Heart left ventricle (tissue), 16 donors: Measurements from ENCODE around the gene PRMT1. TPM values are rescaled to one million over a fixed set of nuclear protein-coding genes. Genes with fewer than 3 reads are reported as not detected.
A peak's percentile ranks its signal among the peaks of the same experiment; 100 is the strongest.

Experiments used
- ATAC-seq, 4 donors: fragments of 200-7000 bp; cut with Tn5 transposase; one replicate each; pipeline ENCODE4 v1.9.1; 2020 to 2022; ENCODE audit warnings: moderate library complexity in 4 of 4, mild to moderate bottlenecking in 3 of 4, moderate number of reproducible peaks in 1 of 4
- DNase-seq, 5 donors: peaks; one replicate each; pipeline ENCODE4 v3.0.0-alpha.2; 2020
- H3K27ac ChIP-seq, 12 donors: fragments of 200-600 bp; sonication (generic) in 4 of 12; one replicate each; pipeline versions ENCODE4 v1.5.0 to v1.8.0; 2016 to 2022; ENCODE audit warnings: mild to moderate bottlenecking in 2 of 12
- H3K27me3 ChIP-seq, 9 donors: fragments of 200-600 bp; sonication (generic) in 2 of 9; one replicate each; pipeline versions ENCODE4 v1.5.1 to v1.8.0; 2016 to 2022; ENCODE audit warnings: mild to moderate bottlenecking in 3 of 9
- H3K36me3 ChIP-seq, 9 donors: fragments of 200-600 bp; sonication (generic) in 2 of 9; one replicate each; pipeline versions ENCODE4 v1.5.0 to v1.8.0; 2018 to 2022; ENCODE audit warnings: mild to moderate bottlenecking in 2 of 9
- H3K4me1 ChIP-seq, 12 donors: fragments of 200-600 bp; sonication (generic) in 4 of 12; one replicate each; pipeline versions ENCODE4 v1.5.0 to v1.8.0; 2016 to 2022; ENCODE audit warnings: mild to moderate bottlenecking in 3 of 12
- H3K4me3 ChIP-seq, 12 donors: fragments of 200-600 bp; sonication (generic) in 4 of 12; one replicate each; pipeline versions ENCODE4 v1.5.0 to v1.8.0; 2017 to 2022; ENCODE audit warnings: mild to moderate bottlenecking in 9 of 12, moderate library complexity in 4 of 12
- H3K9me3 ChIP-seq, 12 donors: fragments of 200-600 bp; sonication (generic) in 4 of 12; one replicate each; pipeline versions ENCODE4 v1.5.0 to v1.8.0; 2016 to 2022; ENCODE audit warnings: mild to moderate bottlenecking in 1 of 12
- CTCF ChIP-seq, 12 donors: fragments of 200-600 bp; sonication (generic) in 4 of 12; IDR thresholded peaks; one replicate each; pipeline versions ENCODE4 v1.5.0 to v1.8.0; 2018 to 2022; ENCODE audit warnings: antibody characterized with exemption in 12 of 12, mild to moderate bottlenecking in 5 of 12
- POLR2A ChIP-seq, 2 donors: fragments of 450-650 bp; IDR thresholded peaks; one replicate each; pipeline ENCODE4 v1.6.1; 2017; ENCODE audit warnings: antibody characterized with exemption in 2 of 2, mild to moderate bottlenecking in 2 of 2, moderate library complexity in 2 of 2
- WGBS, 4 donors: extraction: QIAGEN DNeasy Blood & Tissue Kit in 2 of 4; methylation state at CpG; one replicate each; pipeline versions ENCODE4 v1.1.5 to v1.1.7; 2013 to 2018; 5-methylcytosine and 5-hydroxymethylcytosine counted together
- intact Hi-C, 10 donors: fragments of 100-400 bp; cut with DNase I; formaldehyde crosslinking; loops; one replicate each; pipeline versions ENCODE4 v1.11.1 to v1.14.2; 2022
- polyA plus RNA-seq, 2 donors: library from polyadenylated mRNA; stranded (reverse); fragments of 200-250 nt; gene quantifications; one replicate each; pipeline ENCODE4 v1.2.3, GENCODE V29; 2013
- total RNA-seq, 9 donors: library from RNA; depleted of rRNA in 2 of 9; stranded (reverse); fragments of >200 nt in 2 of 9; fragmentation: NEBNext Ultra II Directional in 3 of 9; extraction: Animal tissue kit (Norgen Biotek cat#: 25700) in 3 of 9; gene quantifications; one replicate each; pipeline versions ENCODE4 v1.1.0 to v1.2.4, GENCODE V29; 2016 to 2023
- donor health status: ischemic (EF 13 %, LVEDD 7.1; RV severe dilation, severe dysfunction).
- donor health status: healthy with polysubstance abuse.
- donor health status: DM: no; HTN: yes; CAD: no.
- donor health status: DM: no; HTN: no; CAD: no.
- donor health status: ischemic (EF 25% LVEDD 6.9; RV normal size, moderate dysfunction).
- donor health status: ischemic (EF 25% LVEDD 5.7; RV mildly dilated, moderate dysfunction).
- donor health status: healthy.
- donor health status: DM: yes; HTN: yes; CAD: no.
- donor health status: ischemic (EF 35%, LVEDD 5.7; RV mildly dilated, moderate dysfunction).
- donor health status: nonischemic (EF 11% LVEDD 7.7; RV severe dilation, severe dysfunction).
- donor health status: DM: yes; HTN: yes; CAD: no.
- donor health status: PGD.
- donor health status: ischemic (EF 29% LVEDD 5.4; RV normal size, mild dysfunction).
- donor health status: nonischemic (EF 23%, LVEDD 6.1; RV moderate dilation, normal function).

The PRMT1 gene
- total and polyA plus RNA-seq, 11 donors = 106 to 283 (median 124) TPM

GRCh38 chr19:49684251-49684982, 7.3 kb downstream of the PRMT1 start:
- no peak overlapping the region for H3K4me3 ChIP-seq
- WGBS, 4 donors = 81 to 86% (median 84%) methylated on average over 13 to 35 of the region's 35 CpGs
- H3K4me1 ChIP-seq = peaks cover 0 to 64% (median 29%) of the 10 kb centered on the region in 12 donors
- peak in 10 of 12 donors; percentile 15 to 47 (median 30) for TF ChIP-seq CTCF (IDR thresholded peaks at IDR 0.05)
- no peak for TF ChIP-seq POLR2A (IDR thresholded peaks at IDR 0.05)
- peak overlapping the region in 1 of 12 donors; percentile 32 for H3K27ac ChIP-seq
- DNase-seq (no peak), ATAC-seq (peak in 1 of 4 donors; percentile 0)
- peaks cover 0 to 4% (median 0%) of the 10 kb centered on the region in 9 donors for H3K27me3 ChIP-seq
- intact Hi-C loops = loop anchor here in 1 of 10 donors (10.0 kb wide), 1 partner anchor 290 kb away; no protein-coding TSS in a partner anchor
- peaks cover 0 to 67% (median 60%) of the 10 kb centered on the region in 9 donors for H3K36me3 ChIP-seq
- no peaks in the 10 kb centered on the region for H3K9me3 ChIP-seq

GRCh38 chr19:49684983-49685553, 8.0 kb downstream of the PRMT1 start:
- H3K36me3 ChIP-seq = peaks cover 0 to 67% (median 60%) of the 10 kb centered on the region in 9 donors

GRCh38 chr19:49685845-49686332, 8.8 kb downstream of the PRMT1 start:
- DNase-seq (no peak), ATAC-seq (no peak)
- 35 to 59% (median 51%) methylated on average over 13 to 23 of the region's 23 CpGs for WGBS, 4 donors
- TF ChIP-seq POLR2A (IDR thresholded peaks at IDR 0.05) = no peak
- no peak for TF ChIP-seq CTCF (IDR thresholded peaks at IDR 0.05)
- no peak overlapping the region for H3K4me3 ChIP-seq
- H3K27ac ChIP-seq = peak overlapping the region in 7 of 12 donors; percentile 1 to 82 (median 33)
- peaks cover 0 to 19% (median 0%) of the 10 kb centered on the region in 9 donors for H3K27me3 ChIP-seq
- peaks cover 0 to 65% (median 58%) of the 10 kb centered on the region in 9 donors for H3K36me3 ChIP-seq
- no peaks in the 10 kb centered on the region for H3K9me3 ChIP-seq
- intact Hi-C loops = loop anchor here in 2 of 10 donors (5.0 to 10.0 kb wide), 3 partner anchors 81 to 291 kb away; partner anchors contain the start of genes AKT1S1 (in 1 of the 2), AP2A1 (in 1 of the 2) and TBC1D17 (in 1 of the 2)
- H3K4me1 ChIP-seq = peaks cover 0 to 63% (median 31%) of the 10 kb centered on the region in 12 donors

More at GRCh38 chr19:49684983-49685553, 8.0 kb downstream of the PRMT1 start:
- intact Hi-C loops = loop anchor here in 2 of 10 donors (5.0 to 10.0 kb wide), 3 partner anchors 82 to 290 kb away; partner anchors contain the start of genes AKT1S1 (in 1 of the 2), AP2A1 (in 1 of the 2) and TBC1D17 (in 1 of the 2)
- Histone ChIP-seq H3K4me3 (no peak overlapping the region), H3K27ac (peak overlapping the region in 2 of 12 donors; percentile 32 to 42), H3K27me3 (peaks cover 0 to 11% (median 0%) of the 10 kb centered on the region in 9 donors), H3K9me3 (no peaks in the 10 kb centered on the region), H3K4me1 (peaks cover 0 to 64% (median 35%) of the 10 kb centered on the region in 12 donors)
- TF ChIP-seq POLR2A (IDR thresholded peaks at IDR 0.05) (no peak), CTCF (IDR thresholded peaks at IDR 0.05) (no peak)
- 64 to 87% (median 71%) methylated on average over 8 to 13 of the region's 13 CpGs for WGBS, 4 donors
- ATAC-seq (no peak), DNase-seq (no peak)
